Measurements from ENCODE around the gene ASCL3.
"Not testable (repeated sequence)": the region's sequence is repeated elsewhere in the genome, so short reads cannot be mapped to it uniquely, and the experiment has no call there.

Gene ASCL3

DNA sequence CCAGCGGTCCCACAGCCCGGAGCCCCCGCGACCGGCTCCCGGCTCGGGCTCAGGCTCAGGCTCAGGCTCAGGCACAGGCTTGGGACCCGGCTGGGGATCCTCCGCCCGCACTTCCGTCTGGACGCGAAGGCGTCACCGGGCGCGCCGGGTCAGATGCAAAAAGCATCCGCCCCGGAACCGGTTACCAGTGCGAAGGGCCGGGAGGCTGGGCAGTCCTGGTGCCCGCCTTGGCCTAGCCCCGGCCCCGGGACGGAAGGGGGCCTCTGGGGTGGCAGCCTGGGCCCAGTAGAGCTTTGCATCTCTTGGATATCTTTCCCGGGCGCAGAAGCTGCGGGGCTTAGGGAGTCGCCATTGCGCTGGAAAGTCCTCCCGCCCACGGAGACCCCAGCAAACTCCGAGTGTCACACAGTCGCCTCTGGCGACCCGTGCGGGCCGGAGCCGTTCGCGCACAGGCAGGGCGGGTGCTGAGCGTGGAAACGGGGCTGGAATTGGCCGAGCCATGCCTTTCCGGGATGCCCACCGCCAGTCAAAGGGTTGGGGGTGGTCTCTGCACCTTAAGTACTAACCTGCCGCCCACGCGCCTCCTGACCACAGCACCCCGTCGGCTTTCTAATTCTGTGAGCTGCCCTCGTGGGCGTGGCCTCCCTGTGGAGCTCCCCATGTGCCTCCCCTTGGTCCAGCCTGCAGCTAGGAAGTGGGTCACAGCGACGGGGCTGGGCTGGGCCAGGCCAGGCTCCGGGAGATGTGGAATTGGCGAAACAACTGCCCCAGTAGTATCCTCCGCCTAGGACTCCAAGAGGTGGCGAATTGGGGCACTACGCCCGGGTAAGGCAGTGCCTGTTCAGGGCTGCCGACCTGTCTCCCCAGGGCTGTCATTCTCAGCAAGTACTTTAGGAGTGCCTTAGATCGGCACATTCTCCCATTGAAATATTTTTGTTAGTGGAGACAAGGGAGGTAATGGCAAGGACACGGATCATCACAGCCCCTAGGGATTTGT is 21.8 kb upstream of the ASCL3 start, which contains the start of gene TMEM9B:
TSS of gene TMEM9B (minus strand) at position 119 of the 997 bp plus-strand sequence. CDS start 129 bp downstream, outside the sequence.
- H3K36me3 Mint-ChIP-seq = peaks cover 4% of the 10 kb centered on the region

DNA sequence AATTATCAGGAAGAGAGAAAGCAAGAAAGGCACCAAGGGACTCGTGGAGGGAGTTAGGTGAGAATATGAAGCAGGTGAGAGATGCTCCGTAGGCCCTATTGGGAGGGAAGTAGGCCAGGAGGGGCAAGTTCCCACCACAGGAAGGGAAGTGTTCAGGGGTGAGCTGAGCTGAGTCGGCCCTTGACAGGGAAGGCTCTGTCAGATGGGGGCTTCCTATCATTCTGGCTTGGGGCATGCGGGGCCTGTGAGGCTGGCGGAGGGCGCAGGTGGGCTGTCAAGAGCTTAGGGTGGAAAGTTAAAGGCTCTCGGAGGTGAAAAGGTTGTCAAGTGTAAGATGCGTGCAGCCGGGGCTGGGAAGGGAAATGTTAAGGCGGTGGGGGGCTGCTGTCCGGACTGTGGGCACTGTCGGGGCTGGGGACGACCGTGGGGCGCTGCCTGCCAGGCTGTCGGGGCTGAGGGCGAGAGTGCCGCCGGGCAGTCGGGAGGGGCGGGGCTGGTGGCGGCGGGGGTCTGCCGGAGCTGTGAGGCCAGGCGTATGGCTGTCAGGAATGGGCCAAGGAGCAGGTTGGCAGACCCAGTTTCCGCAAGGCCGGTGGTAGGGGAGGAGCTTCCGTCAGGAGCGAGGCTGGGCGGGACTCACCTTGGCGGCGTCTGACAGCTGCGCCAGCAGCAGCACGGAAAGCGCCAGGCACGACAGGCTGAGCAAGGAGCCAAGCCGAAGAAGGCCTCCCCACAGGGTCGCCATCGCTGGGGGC is 20.9 kb upstream of the ASCL3 start:
- Mint-ChIP-seq H3K4me1 (peaks cover 19% of the 10 kb centered on the region), H3K27ac (peak overlapping the region; percentile 94), H3K36me3 (peaks cover 4% of the 10 kb centered on the region), H3K4me3 (peak overlapping the region; percentile 96), H3K27me3 (no peaks in the 10 kb centered on the region), H3K9me3 (no peaks in the 10 kb centered on the region)
- ATAC-seq (ENCODE audit: low read depth) (peak; percentile 76), DNase-seq (ENCODE audit: low spot score in 2 of 2) (no peak)

More for the DNA sequence above, 21.8 kb upstream of the ASCL3 start, which contains the start of gene TMEM9B:
- ATAC-seq (ENCODE audit: low read depth) (peak; percentile 83), DNase-seq (ENCODE audit: low spot score in 2 of 2) (peak; percentile 67 to 76)
- peak within 1 kb of the TSS; percentile 96 for H3K4me3 Mint-ChIP-seq
- peaks cover 19% of the 10 kb centered on the region for H3K4me1 Mint-ChIP-seq
- H3K9me3 Mint-ChIP-seq = no peaks in the 10 kb centered on the region
- H3K27ac Mint-ChIP-seq = peak within 1 kb of the TSS; percentile 94
- H3K27me3 Mint-ChIP-seq = no peaks in the 10 kb centered on the region

GRCh38 chr11:8962841-8963240 is 20.0 kb upstream of the ASCL3 start:
- no peaks in the 10 kb centered on the region for H3K27me3 Mint-ChIP-seq
- DNase-seq (ENCODE audit: low spot score in 2 of 2) (no peak), ATAC-seq (ENCODE audit: low read depth) (no peak)
- H3K4me1 Mint-ChIP-seq = peaks cover 19% of the 10 kb centered on the region
- H3K27ac Mint-ChIP-seq = peak overlapping the region; percentile 94
- peaks cover 4% of the 10 kb centered on the region for H3K36me3 Mint-ChIP-seq
- no peaks in the 10 kb centered on the region for H3K9me3 Mint-ChIP-seq
- peak overlapping the region; percentile 71 for H3K4me3 Mint-ChIP-seq

GRCh38 chr11:8961401-8961800 is 18.6 kb upstream of the ASCL3 start:
- DNase-seq (ENCODE audit: low spot score in 2 of 2) = no peak
- no peaks in the 10 kb centered on the region for H3K27me3 Mint-ChIP-seq
- H3K27ac Mint-ChIP-seq = no peak overlapping the region
- H3K4me1 Mint-ChIP-seq = peaks cover 19% of the 10 kb centered on the region
- no peak overlapping the region for H3K4me3 Mint-ChIP-seq
- no peak for ATAC-seq (ENCODE audit: low read depth)
- H3K9me3 Mint-ChIP-seq = no peaks in the 10 kb centered on the region
- H3K36me3 Mint-ChIP-seq = peaks cover 7% of the 10 kb centered on the region

DNA sequence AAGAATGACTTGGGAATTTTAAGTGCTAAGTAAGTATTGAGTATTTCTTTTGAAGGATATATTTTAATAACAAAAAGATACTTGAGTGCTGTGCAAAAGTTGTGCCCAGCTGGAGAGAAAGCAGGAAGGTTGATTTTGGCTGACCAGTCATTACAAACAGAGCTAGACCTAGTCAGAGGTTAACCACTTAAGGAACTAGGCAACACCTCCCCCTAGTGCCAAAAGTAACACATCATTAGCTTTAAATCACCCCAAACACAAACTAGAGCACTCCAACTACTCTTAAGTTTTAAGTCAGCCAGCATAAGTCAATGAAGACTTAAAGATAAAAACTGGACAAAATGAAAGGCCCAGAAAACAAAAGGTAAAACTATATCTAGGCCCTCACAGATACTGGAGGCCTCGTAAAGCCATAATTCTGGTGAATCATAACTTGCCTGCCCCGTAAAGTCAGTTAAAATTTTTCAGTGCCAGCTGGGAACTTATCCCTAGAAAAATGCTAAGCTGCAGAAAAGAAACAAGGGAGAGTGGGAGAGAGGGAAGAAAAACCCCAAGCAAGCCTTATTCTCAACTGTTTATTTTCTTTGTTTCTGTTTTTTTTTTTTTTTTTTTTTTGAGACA is 16.8 kb upstream of the ASCL3 start:
- Mint-ChIP-seq H3K36me3 (peaks cover 13% of the 10 kb centered on the region), H3K4me3 (no peak overlapping the region), H3K9me3 (no peaks in the 10 kb centered on the region), H3K27me3 (no peaks in the 10 kb centered on the region), H3K27ac (no peak overlapping the region), H3K4me1 (peaks cover 16% of the 10 kb centered on the region)
- DNase-seq (ENCODE audit: low spot score in 2 of 2) = no peak
- no peak for ATAC-seq (ENCODE audit: low read depth)

GRCh38 chr11:8956860-8957259 is 14.0 kb upstream of the ASCL3 start:
- H3K27ac Mint-ChIP-seq = no peak overlapping the region
- H3K9me3 Mint-ChIP-seq = no peaks in the 10 kb centered on the region
- H3K4me3 Mint-ChIP-seq = no peak overlapping the region
- peaks cover 26% of the 10 kb centered on the region for H3K36me3 Mint-ChIP-seq
- H3K27me3 Mint-ChIP-seq = no peaks in the 10 kb centered on the region
- no peak for ATAC-seq (ENCODE audit: low read depth)
- no peak for DNase-seq (ENCODE audit: low spot score in 2 of 2)
- peaks cover 5% of the 10 kb centered on the region for H3K4me1 Mint-ChIP-seq

- Mint-ChIP-seq H3K36me3 (peaks cover 30% of the 10 kb centered on the region), H3K27ac (no peak overlapping the region), H3K9me3 (peaks cover 1% of the 10 kb centered on the region), H3K27me3 (peaks cover 5% of the 10 kb centered on the region), H3K4me3 (no peak overlapping the region), H3K4me1 (no peaks in the 10 kb centered on the region)
- DNase-seq (ENCODE audit: low spot score in 2 of 2) (no peak), ATAC-seq (ENCODE audit: low read depth) (no peak)
Observed at GRCh38 chr11:8948886-8949285, 6.1 kb upstream of the ASCL3 start.

- ATAC-seq (ENCODE audit: low read depth) (no peak), DNase-seq (ENCODE audit: low spot score in 2 of 2) (no peak)
- peaks cover 22% of the 10 kb centered on the region for H3K36me3 Mint-ChIP-seq
- H3K27ac Mint-ChIP-seq = no peak overlapping the region
- peaks cover 5% of the 10 kb centered on the region for H3K27me3 Mint-ChIP-seq
- H3K4me3 Mint-ChIP-seq = no peak overlapping the region
- H3K9me3 Mint-ChIP-seq = peaks cover 1% of the 10 kb centered on the region
- H3K4me1 Mint-ChIP-seq = no peaks in the 10 kb centered on the region
Observed at GRCh38 chr11:8947230-8947943, 4.6 kb upstream of the ASCL3 start.

DNA sequence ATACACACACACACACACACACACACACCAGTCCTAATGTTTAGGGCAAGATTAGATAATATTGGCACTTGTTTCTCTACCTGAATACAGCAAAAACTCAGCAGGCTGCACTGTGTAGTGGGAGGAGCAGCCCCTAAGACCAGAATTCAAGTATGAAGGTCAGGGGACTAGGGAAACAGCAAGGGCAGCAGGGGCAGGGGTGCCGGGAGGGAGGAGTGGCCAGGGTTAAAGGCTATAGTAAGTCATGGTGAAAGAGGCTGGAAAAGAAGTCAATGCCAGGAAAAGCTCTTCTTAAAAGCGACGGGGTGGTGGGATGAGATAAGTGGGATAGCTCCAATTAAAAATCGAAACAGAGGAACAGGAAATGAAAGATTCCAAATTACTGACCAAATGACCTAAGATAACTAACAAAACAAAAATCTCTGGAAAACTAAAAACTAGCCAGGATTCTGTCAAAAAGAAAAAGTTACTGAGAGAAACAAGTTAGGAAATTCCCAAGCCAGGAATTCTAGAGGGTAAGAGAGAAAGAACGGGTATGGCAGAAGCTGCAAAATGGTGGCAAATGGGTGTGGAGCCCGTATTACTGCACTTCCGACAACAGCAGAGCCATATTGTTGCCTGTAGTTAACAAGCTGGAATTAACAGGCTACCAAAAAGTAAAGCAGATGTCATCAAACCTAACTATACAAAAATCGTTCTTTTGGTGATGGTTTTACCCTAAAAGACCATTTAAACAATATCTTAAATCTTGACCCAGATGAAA is 1.3 kb downstream of the ASCL3 start:
- H3K27me3 Mint-ChIP-seq = peaks cover 15% of the 10 kb centered on the region
- no peak for DNase-seq (ENCODE audit: low spot score in 2 of 2)
- H3K4me1 Mint-ChIP-seq = peaks cover 3% of the 10 kb centered on the region
- no peak overlapping the region for H3K4me3 Mint-ChIP-seq
- peaks cover 2% of the 10 kb centered on the region for H3K36me3 Mint-ChIP-seq
- peaks cover 1% of the 10 kb centered on the region for H3K9me3 Mint-ChIP-seq
- ATAC-seq (ENCODE audit: low read depth) = no peak
- no peak overlapping the region for H3K27ac Mint-ChIP-seq

DNA sequence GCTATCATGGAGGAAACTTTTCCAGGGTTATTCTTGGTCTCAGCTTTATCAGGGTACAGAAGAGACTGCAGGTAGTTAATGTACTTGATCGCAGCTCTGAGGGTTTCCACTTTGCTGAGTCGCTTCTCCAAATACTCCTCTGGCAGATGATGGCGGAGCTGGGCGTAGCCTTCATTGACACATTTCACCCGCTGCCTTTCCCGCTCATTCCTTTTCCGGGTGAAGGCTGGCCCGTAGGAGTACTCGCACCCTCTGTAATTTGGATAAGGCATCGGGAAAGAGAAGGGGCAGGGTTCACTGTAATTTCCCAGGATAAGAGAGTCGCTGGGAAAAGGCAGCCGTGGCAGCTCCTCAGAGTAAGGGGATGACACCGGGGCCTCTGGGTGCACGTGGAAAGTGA is 5.2 kb downstream of the ASCL3 start:
- no peak for DNase-seq (ENCODE audit: low spot score in 2 of 2)
- H3K27ac Mint-ChIP-seq = no peak overlapping the region

DNA sequence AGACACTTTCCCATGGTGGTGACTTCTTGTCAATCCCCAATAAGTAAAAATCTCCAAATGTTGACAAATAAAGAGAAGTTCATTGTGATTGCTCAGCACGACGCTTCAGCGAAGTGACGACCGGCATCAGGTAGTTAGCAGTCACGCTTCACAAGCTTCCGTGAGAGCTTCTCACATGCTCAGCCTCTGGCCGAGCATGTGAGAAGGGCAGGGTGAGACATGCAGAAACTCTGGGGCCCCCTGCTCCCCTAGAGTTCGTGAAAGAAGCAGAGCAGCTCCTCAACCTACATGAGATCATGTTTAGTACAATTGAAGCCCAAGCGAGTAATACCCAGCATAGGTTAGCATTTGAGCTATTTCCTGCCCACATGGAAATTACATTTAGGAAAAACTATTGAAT is 5.7 kb downstream of the ASCL3 start:
- Mint-ChIP-seq H3K4me3 (peak overlapping the region; percentile 15), H3K9me3 (no peaks in the 10 kb centered on the region), H3K4me1 (peaks cover 3% of the 10 kb centered on the region), H3K36me3 (no peaks in the 10 kb centered on the region), H3K27me3 (peaks cover 12% of the 10 kb centered on the region), H3K27ac (no peak overlapping the region)
- DNase-seq (ENCODE audit: low spot score in 2 of 2) (no peak), ATAC-seq (ENCODE audit: low read depth) (peak; percentile 80)

More for the DNA sequence above, 5.2 kb downstream of the ASCL3 start:
- Mint-ChIP-seq H3K4me3 (no peak overlapping the region), H3K4me1 (peaks cover 3% of the 10 kb centered on the region), H3K27me3 (peaks cover 12% of the 10 kb centered on the region), H3K36me3 (no peaks in the 10 kb centered on the region), H3K9me3 (no peaks in the 10 kb centered on the region)
- no peak for ATAC-seq (ENCODE audit: low read depth)

GRCh38 chr11:8935789-8936188 is 7.0 kb downstream of the ASCL3 start:
- not testable (repeated sequence) for H3K27ac Mint-ChIP-seq; H3K9me3 Mint-ChIP-seq; H3K4me1 Mint-ChIP-seq; H3K36me3 Mint-ChIP-seq; H3K27me3 Mint-ChIP-seq; ATAC-seq (ENCODE audit: low read depth); H3K4me3 Mint-ChIP-seq; DNase-seq (ENCODE audit: low spot score in 2 of 2)

All from memory B cell (primary cell).